NCI-H1930 (cell line): ENCODE results near the gene HDHD5.
A peak's percentile ranks its signal among the peaks of the same experiment; 100 is the strongest.

Source experiments
- DNase-seq, 2 experiments: peaks; one replicate each; lab custom pipeline; 2025; lab: John Stamatoyannopoulos, UW

HDHD5 gene

DNA sequence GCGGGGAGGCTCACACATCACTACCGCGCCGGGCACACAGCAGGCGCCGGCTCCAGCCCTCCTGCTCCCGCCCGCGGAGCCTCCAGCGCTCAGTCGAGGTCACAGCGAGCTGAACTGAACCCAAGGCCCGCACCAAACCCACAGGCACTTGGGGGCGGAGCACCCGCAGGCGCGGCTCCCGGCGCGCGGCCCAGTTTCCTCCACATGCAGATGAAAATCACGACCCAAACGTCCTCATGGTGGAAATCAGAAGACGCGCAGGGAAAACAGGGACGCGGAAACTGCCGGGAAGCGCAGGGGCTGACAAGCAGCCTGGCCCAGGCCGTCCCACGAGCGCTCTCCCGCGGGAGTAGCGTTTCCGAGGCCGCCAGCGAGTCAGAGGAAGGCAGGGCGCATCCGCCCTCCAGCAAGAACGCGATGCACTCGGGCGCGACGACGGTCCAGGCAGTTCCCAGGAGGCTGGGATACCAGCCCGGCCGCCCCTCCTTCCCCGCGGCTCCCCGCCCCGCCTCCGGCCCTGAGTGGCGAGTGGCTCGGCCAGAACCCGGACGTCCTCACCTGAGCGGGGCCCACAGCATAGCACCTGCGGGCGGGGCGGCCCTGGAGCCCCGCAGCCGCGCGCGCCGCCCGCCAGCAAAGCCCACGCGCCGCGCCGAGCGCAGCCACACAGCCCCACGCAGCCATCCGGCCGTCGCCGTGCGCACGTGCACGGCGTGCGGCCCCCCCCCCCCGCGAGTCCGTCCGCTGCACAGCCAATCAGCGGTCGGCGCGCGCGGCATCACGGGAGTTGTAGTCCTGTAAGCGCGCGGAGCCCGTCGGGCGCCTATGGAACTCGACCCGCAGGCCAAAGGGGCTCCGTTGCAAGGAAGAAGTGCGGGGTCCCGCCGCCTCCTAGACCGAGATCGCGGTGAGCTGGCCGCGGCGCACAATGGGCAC lies at the start of gene HDHD5:
Gene HDHD5 (minus strand): TSS at position 710 of the 936 bp plus-strand sequence. CDS start 26 bp downstream, at position 684.
- DNase-seq: peak; percentile 74 to 88

DNA sequence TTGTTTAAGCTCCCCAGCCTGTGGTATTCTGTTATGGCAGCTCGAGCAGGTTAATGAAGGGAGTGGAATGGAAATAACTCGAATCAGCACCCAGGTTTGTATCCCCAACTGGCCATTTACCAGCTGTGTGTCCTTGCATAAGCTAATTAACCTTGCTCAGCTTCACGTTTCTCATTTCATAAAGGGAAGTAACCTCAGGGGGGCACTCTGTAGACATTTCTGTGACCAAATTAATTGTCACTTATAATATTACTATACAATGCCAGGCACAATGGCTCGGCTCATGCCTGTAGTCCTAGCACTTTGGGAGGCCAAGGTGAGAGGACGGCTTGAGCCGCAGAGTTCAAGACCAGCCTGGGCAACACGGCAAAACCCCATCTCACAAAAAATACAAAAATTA lies 46.4 kb upstream of the HDHD5 start:
- no peak for DNase-seq

DNA sequence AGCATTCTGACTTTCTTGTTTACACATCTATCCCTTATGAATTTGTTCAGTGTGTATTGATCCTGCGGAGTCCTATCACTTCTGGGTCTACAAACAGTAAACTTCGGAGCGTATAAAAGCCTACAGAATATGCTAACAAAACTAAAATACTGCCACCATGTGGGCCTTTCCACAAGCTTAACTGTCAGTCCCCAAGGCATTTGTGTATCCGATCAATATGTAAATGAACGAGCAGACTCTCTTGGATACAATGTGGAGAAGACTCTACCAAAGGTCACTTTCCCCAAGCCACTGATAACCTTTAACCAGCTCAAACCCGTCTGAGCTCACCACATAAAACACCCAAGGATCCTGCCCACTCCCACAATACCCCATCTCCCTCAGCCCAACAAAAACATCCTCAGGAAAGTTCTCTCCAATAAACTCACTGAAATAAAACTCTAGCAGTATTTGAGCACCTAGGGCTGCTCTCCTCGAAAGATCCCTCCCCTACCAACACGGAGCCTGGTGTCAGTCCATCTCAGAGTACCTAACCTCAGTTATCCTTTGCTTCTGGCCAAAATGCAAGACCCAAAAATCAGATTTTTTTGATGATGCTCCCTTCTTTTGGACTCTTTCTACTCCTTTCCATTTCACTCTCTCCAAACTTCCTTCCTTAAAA lies 42.3 kb upstream of the HDHD5 start:
- DNase-seq: no peak

DNA sequence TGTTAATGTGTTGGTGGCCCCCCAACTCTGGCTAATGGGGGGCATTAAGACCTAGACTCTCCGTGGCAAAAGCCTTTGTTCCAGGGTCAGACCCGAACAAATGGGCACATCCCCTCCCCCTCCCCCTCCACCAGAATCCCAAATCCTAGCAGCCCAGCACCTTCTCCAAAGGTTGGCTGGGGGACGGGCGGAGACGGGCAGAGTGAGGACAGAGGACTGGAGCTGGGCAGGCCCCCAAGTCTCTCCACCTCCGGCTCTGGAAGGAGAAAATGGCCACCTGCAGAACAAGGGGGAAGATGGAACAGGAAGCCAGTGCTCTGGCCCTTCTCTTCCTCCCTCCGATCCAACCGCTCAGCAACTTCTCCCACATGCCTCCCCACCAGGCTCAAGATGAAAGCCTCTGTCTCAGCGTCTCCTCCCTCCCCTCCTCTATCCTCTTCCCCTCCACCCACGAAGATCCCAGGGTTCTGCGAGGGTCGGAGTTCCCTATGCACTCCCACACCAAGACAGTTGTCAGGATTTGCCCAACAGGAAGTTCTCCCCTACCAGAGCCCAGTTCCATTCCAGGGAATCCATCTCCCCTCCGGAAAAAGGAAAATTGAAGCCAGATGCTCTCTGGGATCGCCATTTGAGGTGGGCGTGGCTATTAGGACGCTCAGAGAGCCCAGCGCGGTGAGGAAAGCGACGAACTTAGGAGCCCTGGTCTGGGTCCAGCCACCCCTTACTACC lies 40.1 kb upstream of the HDHD5 start:
- no peak for DNase-seq

DNA sequence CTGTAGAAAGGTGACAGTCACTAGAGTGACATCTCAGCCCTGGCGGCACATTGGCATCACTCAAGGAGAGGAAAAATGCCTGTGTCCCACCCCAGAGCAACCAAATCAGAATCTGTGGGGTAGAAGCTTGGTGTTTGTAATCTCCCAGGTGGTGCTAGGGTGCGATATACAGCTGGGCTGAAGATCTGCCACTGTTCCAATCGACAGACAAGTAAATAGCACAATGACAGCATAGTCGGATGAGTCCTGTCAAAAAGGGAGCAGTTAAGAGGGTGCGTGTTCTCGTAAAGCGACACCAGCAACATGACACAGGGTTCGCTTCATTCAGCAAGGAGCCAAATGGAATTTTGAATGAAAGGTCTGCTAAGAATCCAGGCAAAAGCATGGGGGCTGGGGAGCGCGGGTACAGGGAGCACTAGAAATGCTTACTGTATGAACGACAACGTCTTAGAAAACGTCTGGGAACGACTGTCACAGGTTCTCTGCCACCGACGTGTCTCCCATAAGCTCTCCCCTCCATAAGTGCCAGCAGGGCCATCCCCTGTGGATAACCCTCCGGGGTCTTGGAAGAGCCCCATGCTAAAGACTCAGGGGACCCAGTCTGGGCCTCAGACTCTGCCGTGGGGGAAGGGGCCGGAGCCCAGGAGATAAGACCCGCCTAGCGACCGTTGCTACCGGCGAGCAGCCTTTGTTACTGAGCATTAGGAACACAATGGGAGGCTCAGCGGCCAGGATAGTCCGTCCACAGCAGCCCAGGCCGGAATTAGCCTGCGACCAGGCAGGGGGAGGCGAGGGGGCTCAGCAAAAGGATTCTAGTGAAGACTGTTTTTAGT lies 39.3 kb upstream of the HDHD5 start:
- peak; percentile 17 to 19 for DNase-seq

DNA sequence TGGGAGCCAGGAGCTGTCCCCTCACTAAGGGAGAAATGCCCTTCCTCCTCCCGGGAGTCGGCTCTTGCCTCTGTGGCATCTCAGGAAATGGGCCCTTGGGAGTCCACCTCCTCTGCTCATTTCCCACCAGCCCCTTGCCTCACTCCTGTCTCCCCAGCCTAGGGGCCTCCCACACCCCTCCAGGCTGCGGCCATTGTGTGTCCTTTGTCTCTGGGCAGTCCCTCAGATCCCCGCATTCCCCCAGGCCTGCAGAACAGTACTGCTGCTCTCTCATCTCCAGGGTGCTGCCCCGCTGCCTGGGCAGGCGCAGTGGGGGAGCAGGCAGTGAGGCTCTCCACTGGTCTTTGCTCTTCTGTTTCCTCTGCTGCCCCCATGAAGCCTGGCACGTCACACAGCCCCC lies 35.1 kb upstream of the HDHD5 start:
- DNase-seq: no peak

DNA sequence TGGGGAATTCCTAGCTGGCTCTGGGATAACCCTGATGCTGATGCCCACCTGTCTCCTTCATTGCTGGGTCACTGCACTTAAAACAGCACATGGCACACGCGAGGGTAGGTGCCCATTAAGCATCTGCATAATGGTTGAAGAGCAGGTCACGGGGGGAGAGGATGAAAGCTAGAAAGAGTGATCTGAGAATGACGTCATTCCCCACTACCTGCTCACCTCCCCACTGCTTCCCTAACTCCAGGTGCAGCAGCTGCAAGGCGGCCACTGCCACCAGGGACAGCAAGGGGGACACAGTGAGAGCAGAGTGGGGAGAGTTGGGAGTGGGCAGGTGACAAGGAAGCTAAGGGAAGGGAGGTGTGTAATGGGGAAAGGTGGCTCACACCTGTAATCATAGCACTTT lies 33.1 kb upstream of the HDHD5 start:
- DNase-seq: no peak

DNA sequence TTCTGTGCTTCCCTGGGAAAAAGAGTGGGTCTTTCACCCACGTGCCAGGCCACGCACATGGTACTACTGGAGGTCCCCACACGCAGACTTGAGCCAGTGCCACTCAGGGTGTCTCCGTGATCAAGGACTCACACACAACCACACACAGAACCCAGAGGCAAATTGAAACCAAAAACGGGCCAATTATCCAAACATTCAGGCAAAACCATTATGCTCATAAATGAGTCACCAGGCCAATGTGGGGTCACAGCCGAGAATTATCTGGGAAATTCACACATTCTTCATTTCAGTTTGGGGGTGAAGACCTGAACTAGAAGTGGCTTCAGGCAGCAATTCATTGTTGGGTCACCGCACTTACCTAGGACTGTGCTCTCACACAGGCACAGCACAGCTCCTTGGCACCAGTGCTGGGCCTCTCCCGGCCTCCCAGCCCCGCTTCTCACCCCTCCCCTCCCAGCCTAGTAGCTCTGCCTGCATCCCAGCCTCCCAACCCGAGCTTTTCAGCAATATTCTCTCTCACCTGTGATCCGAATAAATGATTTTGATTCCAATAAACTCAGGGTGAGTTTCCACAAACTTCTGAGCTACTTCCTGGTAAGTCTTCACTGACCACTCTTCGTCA lies 32.2 kb upstream of the HDHD5 start:
- DNase-seq: no peak

DNA sequence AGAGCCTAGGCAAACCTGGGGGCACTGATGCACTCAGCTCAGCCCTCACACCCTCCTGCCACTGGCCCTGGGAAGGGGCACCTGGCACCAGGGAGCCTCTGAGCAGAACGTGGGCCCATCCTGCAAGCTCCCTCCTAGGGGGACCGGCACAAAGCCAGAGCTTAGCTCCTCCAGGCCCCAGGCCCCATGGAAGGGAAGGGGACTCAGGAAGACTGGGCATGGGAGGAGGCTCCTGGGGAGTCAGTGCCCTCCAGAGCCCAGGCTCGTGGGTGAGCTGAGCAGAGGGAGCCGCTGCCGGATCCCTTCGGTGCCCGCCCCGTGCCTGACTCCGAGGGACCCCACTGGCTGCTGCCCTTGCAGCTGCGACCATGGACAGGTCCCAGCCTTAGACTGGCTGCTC lies 31.6 kb upstream of the HDHD5 start:
- DNase-seq: no peak

DNA sequence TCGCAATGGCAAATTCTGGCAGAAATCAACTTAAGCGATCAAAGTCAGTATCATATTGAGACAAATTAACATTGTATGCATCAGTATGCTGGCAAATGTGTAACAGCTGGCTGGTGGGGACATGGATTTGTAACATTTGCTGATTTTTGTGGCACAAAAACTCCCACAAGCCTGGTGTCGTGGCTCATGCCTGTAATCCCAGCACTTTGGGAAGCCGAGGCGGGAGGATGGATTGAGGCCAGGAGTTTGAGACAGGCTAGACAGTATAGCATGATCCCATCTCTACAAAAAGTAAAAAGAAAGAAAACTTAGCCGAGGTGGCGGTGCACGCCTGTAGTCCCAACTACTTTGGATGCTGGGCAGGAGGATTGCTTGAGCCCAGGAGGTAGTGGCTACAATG lies 17.6 kb upstream of the HDHD5 start:
- no peak for DNase-seq

DNA sequence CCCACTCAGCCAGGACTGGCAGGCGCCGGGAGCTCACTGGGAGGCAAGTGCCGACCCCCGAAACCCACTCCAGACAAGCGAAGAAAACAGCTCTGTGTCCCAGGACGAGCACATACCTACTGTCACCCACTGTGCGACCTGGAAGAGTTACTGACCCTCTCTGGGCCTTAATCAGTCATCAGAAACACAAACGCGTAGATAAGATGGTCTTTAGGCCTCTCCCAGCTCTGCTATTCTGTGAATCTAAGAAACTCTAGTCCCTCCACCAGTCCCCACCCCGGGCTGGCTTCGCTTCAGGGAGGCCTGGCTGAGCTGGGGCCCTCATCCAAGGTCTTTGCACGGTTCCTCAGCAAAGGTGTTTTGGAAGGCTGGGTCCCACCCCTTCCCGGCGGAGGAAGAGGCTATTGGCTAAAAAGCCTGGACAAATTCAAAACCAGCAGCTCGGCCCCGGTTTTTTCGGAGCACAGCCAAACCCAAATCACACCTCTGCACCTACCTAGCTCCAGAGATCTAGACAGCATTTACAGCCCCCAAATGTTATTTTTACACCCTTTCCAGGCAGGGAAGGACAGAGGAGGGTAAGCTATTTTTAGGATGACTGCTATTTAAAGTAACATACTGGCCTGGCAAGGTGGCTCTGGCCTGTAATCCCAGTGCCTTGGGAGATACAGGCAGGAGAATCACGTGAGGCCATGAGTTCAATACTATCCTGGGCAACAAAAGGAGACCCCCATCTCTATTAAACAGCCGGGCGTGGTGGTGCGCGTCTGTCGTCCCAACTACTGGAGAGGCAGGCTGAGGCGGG lies 13.2 kb upstream of the HDHD5 start:
- no peak for DNase-seq

DNA sequence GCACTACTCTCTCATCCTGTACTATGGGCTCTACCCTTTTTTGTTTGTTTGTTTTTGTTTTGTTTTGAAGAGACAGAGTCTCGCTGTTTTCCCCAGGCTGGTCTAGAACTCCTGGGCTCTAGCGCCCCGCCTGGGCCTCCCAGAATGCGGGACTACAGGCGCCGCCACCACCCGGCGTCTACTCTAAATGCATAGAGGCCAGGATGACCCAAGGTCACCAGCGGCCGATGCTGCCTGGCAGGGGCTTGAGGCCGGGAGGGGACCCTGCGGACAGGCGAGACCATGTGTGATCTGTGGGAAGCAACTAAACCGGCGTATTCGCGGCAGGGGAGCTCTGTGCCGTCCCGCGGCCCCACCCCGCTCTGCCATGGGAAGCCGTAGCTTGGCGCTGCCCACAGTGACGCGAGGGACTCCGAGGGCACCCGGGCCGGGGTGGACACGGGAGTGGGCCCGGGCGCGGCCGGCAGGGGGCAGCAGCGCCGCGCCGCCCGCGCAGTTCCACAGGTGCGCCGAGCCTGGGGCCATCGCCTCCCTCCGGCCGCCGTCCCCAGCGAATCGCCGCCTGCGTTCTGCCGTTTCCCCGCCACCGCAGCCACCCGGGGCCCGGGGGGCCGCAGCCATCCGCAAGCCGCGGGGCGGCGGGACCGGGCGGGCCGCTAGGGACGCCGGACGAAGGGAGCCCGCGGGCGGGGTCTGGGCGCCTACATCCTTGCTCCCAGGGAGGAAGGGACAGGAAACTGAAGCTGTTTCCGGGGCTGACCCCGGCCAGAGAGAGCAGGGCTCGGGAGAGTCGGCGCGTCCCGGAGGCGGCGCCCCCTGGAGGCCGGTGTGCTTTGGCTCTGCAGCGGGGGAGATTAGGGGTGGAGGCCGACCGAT lies 12.3 kb upstream of the HDHD5 start:
- peak; percentile 82 to 88 for DNase-seq

DNA sequence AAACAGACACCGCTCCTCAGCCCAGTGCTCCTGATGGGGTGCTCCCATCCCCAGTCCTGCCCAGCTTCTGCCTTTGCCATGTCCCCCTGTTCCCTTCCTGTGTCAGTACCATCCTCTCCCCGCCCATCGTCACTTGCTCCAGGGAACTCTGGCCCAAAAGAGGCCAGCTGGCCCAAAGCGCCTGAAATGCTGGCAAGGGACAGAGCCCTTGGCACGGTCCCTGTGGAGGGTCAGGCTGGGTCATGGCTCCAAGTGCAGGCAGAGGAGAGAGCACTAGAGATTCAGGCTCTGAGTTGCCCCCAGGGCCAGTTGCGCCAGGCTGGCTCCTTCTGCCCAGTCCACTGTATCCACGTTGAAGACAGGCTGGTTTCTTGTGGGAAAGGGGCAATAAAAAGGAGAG lies 8.4 kb upstream of the HDHD5 start:
- no peak for DNase-seq

DNA sequence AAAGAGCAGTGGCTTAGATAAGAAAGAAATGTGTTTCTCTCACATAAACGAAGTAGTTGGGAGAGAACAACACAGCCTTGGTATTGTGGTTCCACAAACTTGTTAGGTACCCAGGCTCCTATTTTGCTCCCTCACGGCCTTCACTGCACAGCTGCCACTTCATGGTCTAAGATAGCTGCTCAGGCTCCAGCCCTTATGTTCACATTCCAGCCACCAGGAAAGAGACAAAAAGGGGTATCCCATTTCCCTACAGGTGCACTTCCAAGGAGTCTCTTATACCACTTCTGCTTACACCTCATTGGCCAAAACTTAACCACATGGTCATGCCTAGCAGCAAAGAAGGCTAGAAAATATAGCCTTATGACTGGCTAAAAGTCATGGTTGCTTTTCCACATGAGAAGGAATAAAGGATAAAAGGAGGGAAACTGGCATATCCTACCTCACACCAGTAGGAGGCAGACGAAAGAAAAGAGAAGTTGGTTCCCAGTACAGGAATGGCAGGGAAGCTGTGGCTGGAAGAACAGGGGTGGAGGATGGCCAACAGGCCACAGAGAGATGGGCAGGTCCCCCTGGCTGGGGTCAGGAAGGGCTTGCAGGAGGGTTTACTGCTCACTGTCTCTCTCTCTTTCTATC lies 5.4 kb upstream of the HDHD5 start:
- no peak for DNase-seq

DNA sequence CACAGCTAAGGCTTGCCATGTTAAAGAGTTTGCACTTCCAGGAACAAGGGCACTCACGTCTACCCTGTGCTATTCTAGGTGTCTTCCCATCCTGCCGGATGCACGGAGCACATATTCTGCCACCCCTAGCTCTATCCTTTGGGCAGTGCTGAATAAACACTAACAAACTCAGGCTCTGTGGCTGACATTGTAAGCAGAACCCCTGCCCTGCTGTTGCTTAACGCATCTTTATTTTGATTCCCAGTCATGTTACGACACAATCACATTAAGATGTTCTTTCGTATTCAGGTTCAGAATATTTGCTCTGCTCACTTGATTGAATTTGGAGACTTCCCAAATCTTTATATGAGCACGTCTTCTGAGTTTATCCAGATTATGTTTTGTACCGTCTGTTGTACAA lies 3.7 kb upstream of the HDHD5 start:
- no peak for DNase-seq

DNA sequence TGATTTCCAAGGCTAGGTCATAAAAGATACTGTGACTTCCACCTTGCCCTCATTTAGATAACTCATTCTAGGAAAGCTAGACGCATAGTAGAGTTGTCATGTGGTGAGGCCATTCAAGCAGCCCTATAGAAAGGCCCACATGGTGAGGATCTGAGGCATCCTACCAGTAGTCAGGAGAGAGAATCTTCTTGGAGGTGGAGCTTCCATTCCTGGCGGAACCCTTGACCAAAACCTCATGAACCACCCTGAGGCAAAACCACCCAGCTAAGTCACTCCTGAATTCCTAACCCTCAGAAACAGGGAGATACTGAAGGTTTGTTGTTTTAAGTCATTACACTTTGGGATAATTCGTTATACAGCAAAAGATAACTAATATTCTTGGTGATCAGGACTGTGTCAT lies 2.9 kb upstream of the HDHD5 start:
- DNase-seq: no peak

DNA sequence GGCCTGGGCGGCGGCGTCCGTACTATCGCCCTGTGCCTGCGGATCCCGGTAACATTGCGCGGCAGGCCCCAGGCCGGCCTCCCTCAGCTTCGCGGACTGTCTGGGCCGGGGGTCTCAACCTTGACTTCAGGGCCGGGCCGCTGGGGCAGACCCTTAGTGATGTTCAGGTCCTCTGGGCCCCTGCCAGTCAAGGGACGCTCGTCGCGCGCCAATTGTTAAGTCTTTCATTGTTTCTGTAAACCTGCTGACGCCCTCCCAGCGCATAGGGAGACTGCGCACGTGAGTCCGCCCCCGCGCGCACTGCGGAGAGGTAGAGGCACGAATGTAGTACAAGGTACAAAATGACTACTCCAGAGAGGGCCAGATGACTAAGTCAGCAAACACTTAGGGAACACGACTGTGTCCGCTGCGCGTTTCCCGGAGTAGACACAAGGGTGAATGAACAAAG lies 451 bp upstream of the HDHD5 start:
- DNase-seq: peak; percentile 35 to 40

DNA sequence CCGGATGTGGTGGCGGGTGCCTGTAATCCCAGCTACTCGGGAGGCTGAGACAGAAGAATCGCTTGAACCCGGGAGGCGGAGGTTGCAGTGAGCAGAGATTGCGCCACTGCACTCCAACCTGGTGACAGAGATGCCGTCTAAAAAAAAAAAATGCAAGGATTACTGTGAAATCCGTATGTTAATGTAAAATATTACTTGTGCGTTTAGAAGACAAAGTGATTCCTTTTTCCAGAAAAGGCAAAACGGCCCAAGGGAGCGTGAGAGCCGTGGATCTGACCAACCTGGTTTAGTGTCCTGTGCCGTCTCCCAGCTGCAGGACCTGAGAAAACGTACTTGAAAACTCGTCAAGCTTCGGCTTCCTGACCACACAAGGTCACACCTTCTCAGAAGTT lies 905 bp downstream of the HDHD5 start:
- no peak for DNase-seq

DNA sequence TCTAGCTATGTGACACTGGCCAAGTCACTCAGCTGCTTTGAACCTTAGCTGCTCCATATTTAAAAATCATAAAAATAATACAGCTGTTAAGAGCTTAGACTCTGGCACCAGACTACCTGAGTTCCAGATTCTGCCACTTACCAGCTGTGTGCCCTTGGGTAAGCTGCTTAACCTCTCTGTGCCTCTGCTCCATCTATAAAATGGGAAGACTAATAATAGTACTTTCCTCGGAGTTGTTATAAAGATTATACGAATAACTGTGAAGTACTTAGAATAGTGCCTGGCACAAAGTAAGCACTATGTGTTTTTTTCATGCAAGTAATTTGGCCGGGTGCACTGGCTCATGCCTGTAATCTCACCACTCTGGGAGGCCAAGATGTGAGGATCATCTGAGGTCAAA lies 1.4 kb downstream of the HDHD5 start:
- no peak for DNase-seq
